ENCODE data around the gene CDC34. TPM values are rescaled to one million over a fixed set of nuclear protein-coding genes. Genes with fewer than 3 reads are reported as not detected.

Gene CDC34
- polyA plus RNA-seq, 2 of the 4 experiments (the other 2 are of a cell fraction), result 37.4 to 62.6 TPM

GRCh38 chr19:555474-555808 lies 23.9 kb downstream of the CDC34 start:
- FAIRE-seq (no peak), ATAC-seq (no peak), DNase-seq (ENCODE audit: low read depth in 1 of 2, low spot score in 1 of 2) (no peak)
- H3K9me3 ChIP-seq, result no peaks in the 10 kb centered on the region
- peaks cover 28% of the 10 kb centered on the region for H3K4me1 ChIP-seq
- ChIA-PET POLR2A (interaction anchor here (0.8 to 2.0 kb wide), 4 partner anchors 8 to 108 kb away, joined by 3 to 16 read pairs (median 5); partner anchors contain the start of gene BSG), CTCF (interaction anchor here (1.0 to 3.0 kb wide), 6 partner anchors 11 to 45 kb away, joined by 3 to 10 read pairs (median 5); partner anchors contain the start of gene CDC34)
- peak overlapping the region; percentile 79 for H3K4me2 ChIP-seq
- peak; percentile 39; the same call in 1 of the 2 replicates for TF ChIP-seq CHD4 (IDR thresholded peaks at IDR 0.05; ENCODE audit: borderline replicate concordance)
- TF ChIP-seq CEBPB (IDR thresholded peaks at IDR 0.05), result 0 out of 4 replicates have a peak, but pooled peaks of 1 of the 2 experiments have one; percentile 26
- no peak for TF ChIP-seq NPAS2 (CRISPR knock-in tag; IDR thresholded peaks at IDR 0.05; ENCODE audit: borderline replicate concordance)
- no peak for TF ChIP-seq TFCP2L1 (CRISPR knock-in tag; IDR thresholded peaks at IDR 0.05)
- 77% methylated on average over 10 of the region's 14 CpGs for WGBS (ENCODE audit: missing lambda C conversion rate)
- no peak overlapping the region for H3K4me3 ChIP-seq
- H3K27ac ChIP-seq, result peak overlapping the region; percentile 80 to 81; a peak in 4 of 6 replicates

- Histone ChIP-seq H3K27ac (peak overlapping the region; percentile 80 to 81), H3K4me2 (peak overlapping the region; percentile 79), H3K9me3 (no peaks in the 10 kb centered on the region), H3K4me3 (peak overlapping the region; percentile 19; the same call in 1 of the 3 replicates), H3K4me1 (peaks cover 18% of the 10 kb centered on the region)
- no peak for FAIRE-seq
- WGBS (ENCODE audit: missing lambda C conversion rate), result 70% methylated on average over 23 of the region's 31 CpGs
- TF ChIP-seq PBX3 (IDR thresholded peaks at IDR 0.05) (no peak), NPAS2 (CRISPR knock-in tag; IDR thresholded peaks at IDR 0.05; ENCODE audit: borderline replicate concordance) (no peak)
- ChIA-PET POLR2A (interaction anchor here (1.9 to 2.0 kb wide), 2 partner anchors 15 to 26 kb away, joined by 5 to 16 read pairs; partner anchors contain the start of gene BSG), CTCF (interaction anchor here (1.9 to 3.0 kb wide), 4 partner anchors 19 to 32 kb away, joined by 4 to 10 read pairs (median 8); partner anchors contain the start of gene CDC34)
- peak; percentile 35 to 46; a peak in 5 of 6 replicates for ATAC-seq
- DNase-seq (ENCODE audit: low read depth in 1 of 2, low spot score in 1 of 2), result no peak
These were observed 25.2 kb downstream of the CDC34 start for GRCh38 chr19:556611-557382.

GRCh38 chr19:558770-559439 lies 27.3 kb downstream of the CDC34 start:
- no peak overlapping the region for H3K4me3 ChIP-seq
- no peak for TF ChIP-seq HMGXB4 (CRISPR knock-in tag; IDR thresholded peaks at IDR 0.05; ENCODE audit: borderline replicate concordance)
- H3K27ac ChIP-seq, result peak overlapping the region in 1 of 2 experiments; percentile 60; a peak in 2 of 6 replicates
- no peak for ATAC-seq
- ChIA-PET CTCF (interaction anchor here (1.1 kb wide), 1 partner anchor 16 kb away, joined by 3 read pairs; no protein-coding TSS in a partner anchor), POLR2A (no interaction called here)
- WGBS (ENCODE audit: missing lambda C conversion rate), result 81% methylated on average over 17 of the region's 21 CpGs
- DNase-seq (ENCODE audit: low read depth in 1 of 2, low spot score in 1 of 2), result no peak
- peaks cover 18% of the 10 kb centered on the region for H3K4me1 ChIP-seq
- no peak overlapping the region for H3K4me2 ChIP-seq
- FAIRE-seq, result no peak
- H3K9me3 ChIP-seq, result no peaks in the 10 kb centered on the region

- ATAC-seq (no peak), FAIRE-seq (no peak), DNase-seq (ENCODE audit: low read depth in 1 of 2, low spot score in 1 of 2) (no peak)
- Histone ChIP-seq H3K27ac (no peak overlapping the region), H3K4me1 (peaks cover 18% of the 10 kb centered on the region), H3K4me3 (no peak overlapping the region), H3K4me2 (no peak overlapping the region), H3K9me3 (no peaks in the 10 kb centered on the region)
- ChIA-PET POLR2A (no interaction called here), CTCF (no interaction called here)
- no CpG with 5 or more reads among the region's 12 CpGs for WGBS (ENCODE audit: missing lambda C conversion rate)
- TF ChIP-seq CBX8 (IDR thresholded peaks at IDR 0.05) (no peak), USF2 (IDR thresholded peaks at IDR 0.05) (no peak), PHF8 (IDR thresholded peaks at IDR 0.05; ENCODE audit: borderline replicate concordance, low read depth) (no peak), SMC3 (IDR thresholded peaks at IDR 0.05) (no peak), E2F6 (IDR thresholded peaks at IDR 0.05; ENCODE audit: borderline replicate concordance, low read depth) (no peak), RNF2 (IDR thresholded peaks at IDR 0.05; ENCODE audit: borderline replicate concordance, low read depth) (no peak), POLR2A (IDR thresholded peaks at IDR 0.05; ENCODE audit: low read length) (no peak), REST (IDR thresholded peaks at IDR 0.05) (no peak), CTCF (IDR thresholded peaks at IDR 0.05) (no peak)
These were observed 28.6 kb downstream of the CDC34 start for GRCh38 chr19:560121-560520.
